GM12801 (cell line): ENCODE measurements around the gene PLD1.

Experiments used
- TF ChIP-seq, protein P1 (sequence below): IDR thresholded peaks from one replicate; pipeline ENCODE4 v1.5.1; 2011; ENCODE audit warnings: control low read depth; ENCODE audit not compliant: insufficient read length; ENCODE audit errors: extremely low read depth

Gene PLD1

GRCh38 chr3:171788546-171789351, 21.5 kb downstream of the PLD1 start:
- TF ChIP-seq, protein P1, sequence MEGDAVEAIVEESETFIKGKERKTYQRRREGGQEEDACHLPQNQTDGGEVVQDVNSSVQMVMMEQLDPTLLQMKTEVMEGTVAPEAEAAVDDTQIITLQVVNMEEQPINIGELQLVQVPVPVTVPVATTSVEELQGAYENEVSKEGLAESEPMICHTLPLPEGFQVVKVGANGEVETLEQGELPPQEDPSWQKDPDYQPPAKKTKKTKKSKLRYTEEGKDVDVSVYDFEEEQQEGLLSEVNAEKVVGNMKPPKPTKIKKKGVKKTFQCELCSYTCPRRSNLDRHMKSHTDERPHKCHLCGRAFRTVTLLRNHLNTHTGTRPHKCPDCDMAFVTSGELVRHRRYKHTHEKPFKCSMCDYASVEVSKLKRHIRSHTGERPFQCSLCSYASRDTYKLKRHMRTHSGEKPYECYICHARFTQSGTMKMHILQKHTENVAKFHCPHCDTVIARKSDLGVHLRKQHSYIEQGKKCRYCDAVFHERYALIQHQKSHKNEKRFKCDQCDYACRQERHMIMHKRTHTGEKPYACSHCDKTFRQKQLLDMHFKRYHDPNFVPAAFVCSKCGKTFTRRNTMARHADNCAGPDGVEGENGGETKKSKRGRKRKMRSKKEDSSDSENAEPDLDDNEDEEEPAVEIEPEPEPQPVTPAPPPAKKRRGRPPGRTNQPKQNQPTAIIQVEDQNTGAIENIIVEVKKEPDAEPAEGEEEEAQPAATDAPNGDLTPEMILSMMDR: no peak

DNA sequence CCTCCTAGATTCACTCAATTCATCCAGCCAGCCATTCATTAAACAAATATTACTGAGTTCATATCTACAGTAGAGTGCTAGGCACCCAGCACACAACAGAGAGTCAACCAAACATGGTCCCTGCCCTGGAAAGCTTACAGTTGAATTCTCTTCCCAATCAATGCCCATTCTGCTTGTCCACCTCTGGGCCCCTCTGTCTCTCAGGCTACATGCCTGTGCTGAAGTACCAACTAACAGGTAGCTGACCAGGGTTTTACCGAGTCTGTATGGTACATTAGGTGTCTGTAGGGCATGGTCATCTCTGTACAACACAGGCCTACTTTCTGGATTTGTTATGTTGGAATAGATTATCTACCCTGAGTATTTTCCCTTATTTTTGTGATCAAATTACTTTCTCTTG, 23.3 kb downstream of the PLD1 start:
- TF ChIP-seq, protein P1: no peak

GRCh38 chr3:171784937-171785336, 25.3 kb downstream of the PLD1 start:
- TF ChIP-seq, protein P1: no peak

GRCh38 chr3:171784387-171784786, 25.9 kb downstream of the PLD1 start:
- TF ChIP-seq, protein P1: no peak

DNA sequence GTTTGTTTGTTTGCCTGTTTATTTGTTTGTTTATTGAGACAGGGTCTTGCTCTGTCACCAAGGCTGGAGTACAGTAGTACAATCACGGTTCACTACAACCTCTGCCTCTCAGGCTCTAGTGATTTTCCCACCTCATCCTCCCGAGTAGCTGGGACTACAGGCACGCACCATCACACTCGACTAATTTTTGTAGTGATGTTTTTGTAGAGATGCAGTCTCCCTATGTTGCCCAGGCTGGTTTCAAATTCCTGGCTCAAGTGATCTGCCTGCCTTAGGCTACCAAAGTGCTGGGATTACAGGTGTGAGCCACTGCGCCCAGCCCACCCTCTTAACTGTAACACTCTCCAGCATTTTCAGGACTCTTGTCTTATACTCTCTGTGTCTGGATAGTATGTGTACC, 26.7 kb downstream of the PLD1 start:
- TF ChIP-seq, protein P1: no peak

DNA sequence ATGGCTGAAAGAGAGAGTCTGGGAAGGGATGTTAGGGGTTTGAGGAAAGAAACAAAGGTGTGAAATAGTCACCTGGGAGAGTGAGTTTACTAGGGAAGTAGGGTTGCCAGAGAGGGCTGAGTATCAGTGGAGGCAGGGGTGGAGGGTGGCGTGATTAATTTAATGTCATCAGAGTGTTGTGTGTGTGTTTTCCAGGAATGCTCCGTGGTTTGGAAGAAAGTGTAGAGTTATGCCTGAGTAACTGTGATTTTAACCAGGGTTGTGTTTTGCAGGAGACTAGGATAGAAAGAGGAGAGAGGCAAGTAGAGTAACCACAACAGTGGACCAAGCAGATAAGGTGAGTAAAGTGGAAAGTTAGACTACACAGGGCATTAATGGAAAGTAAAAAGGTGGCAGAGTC, 27.2 kb downstream of the PLD1 start:
- TF ChIP-seq, protein P1: no peak

- TF ChIP-seq, protein P1: no peak
Observed at GRCh38 chr3:171782617-171783016, 27.7 kb downstream of the PLD1 start.
